ENCODE results near the gene CACNA1C. TPM values are rescaled to one million over a fixed set of nuclear protein-coding genes. Genes with fewer than 3 reads are reported as not detected.

CACNA1C gene
- total RNA-seq, 4 donors from 2014 or later: 2.0 to 4.2 (median 2.5) TPM

GRCh38 chr12:2666411-2666810 is 613.6 kb downstream of the CACNA1C start:
- no peak overlapping the region for H3K27ac ChIP-seq
- no peak overlapping the region for H3K4me3 ChIP-seq (replicated peaks in 1 of 3)
- H3K27me3 ChIP-seq: no peaks in the 10 kb centered on the region
- H3K9me3 ChIP-seq: no peaks in the 10 kb centered on the region
- WGBS, 2 donors: 88 to 89% methylated on average over 7 to 11 of the region's 11 CpGs
- TF ChIP-seq CTCF (IDR thresholded peaks at IDR 0.05): no peak
- no peak for TF ChIP-seq POLR2A (IDR thresholded peaks at IDR 0.05)
- DNase-seq: no peak
- H3K4me1 ChIP-seq: no peaks in the 10 kb centered on the region
- intact Hi-C loops (cut with DNase I): no loop called here
- H3K36me3 ChIP-seq: no peaks in the 10 kb centered on the region

GRCh38 chr12:2666846-2667245 is 614.1 kb downstream of the CACNA1C start:
- no peak overlapping the region for H3K4me3 ChIP-seq (replicated peaks in 1 of 3)
- intact Hi-C loops (cut with DNase I): no loop called here
- H3K27ac ChIP-seq: no peak overlapping the region
- no peaks in the 10 kb centered on the region for H3K9me3 ChIP-seq
- H3K36me3 ChIP-seq: no peaks in the 10 kb centered on the region
- DNase-seq: no peak
- no peaks in the 10 kb centered on the region for H3K4me1 ChIP-seq
- TF ChIP-seq POLR2A (IDR thresholded peaks at IDR 0.05): no peak
- no peak for TF ChIP-seq CTCF (IDR thresholded peaks at IDR 0.05)
- no peaks in the 10 kb centered on the region for H3K27me3 ChIP-seq
- 81 to 94% methylated on average over 3 of the region's 3 CpGs for WGBS, 2 donors

GRCh38 chr12:2667716-2668440 is 615.1 kb downstream of the CACNA1C start:
- Histone ChIP-seq H3K4me1 (no peaks in the 10 kb centered on the region), H3K9me3 (no peaks in the 10 kb centered on the region), H3K36me3 (no peaks in the 10 kb centered on the region), H3K27me3 (no peaks in the 10 kb centered on the region), H3K4me3 (replicated peaks in 1 of 3) (no peak overlapping the region), H3K27ac (no peak overlapping the region)
- 70 to 75% methylated on average over 9 to 17 of the region's 17 CpGs for WGBS, 2 donors
- no peak for DNase-seq
- TF ChIP-seq CTCF (IDR thresholded peaks at IDR 0.05) (no peak), POLR2A (IDR thresholded peaks at IDR 0.05) (no peak)
- intact Hi-C loops (cut with DNase I): no loop called here

- H3K27me3 ChIP-seq: no peaks in the 10 kb centered on the region
- no peaks in the 10 kb centered on the region for H3K36me3 ChIP-seq
- TF ChIP-seq CTCF (IDR thresholded peaks at IDR 0.05) (no peak), POLR2A (IDR thresholded peaks at IDR 0.05) (no peak)
- DNase-seq: no peak
- no peaks in the 10 kb centered on the region for H3K4me1 ChIP-seq
- H3K27ac ChIP-seq: no peak overlapping the region
- intact Hi-C loops (cut with DNase I): no loop called here
- H3K4me3 ChIP-seq (replicated peaks in 1 of 3): no peak overlapping the region
- H3K9me3 ChIP-seq: no peaks in the 10 kb centered on the region
- 93 to 98% methylated on average over 15 to 16 of the region's 17 CpGs for WGBS, 2 donors
Measured at GRCh38 chr12:2668816-2669215, 616.0 kb downstream of the CACNA1C start.

GRCh38 chr12:2669560-2669959 is 616.8 kb downstream of the CACNA1C start:
- Histone ChIP-seq H3K27ac (no peak overlapping the region), H3K4me1 (no peaks in the 10 kb centered on the region), H3K27me3 (no peaks in the 10 kb centered on the region), H3K36me3 (no peaks in the 10 kb centered on the region), H3K4me3 (replicated peaks in 1 of 3) (no peak overlapping the region), H3K9me3 (no peaks in the 10 kb centered on the region)
- DNase-seq: no peak
- intact Hi-C loops (cut with DNase I): no loop called here
- TF ChIP-seq POLR2A (IDR thresholded peaks at IDR 0.05): no peak
- TF ChIP-seq CTCF (IDR thresholded peaks at IDR 0.05): no peak
- WGBS, 2 donors: 93 to 98% methylated on average over 8 of the region's 8 CpGs
